GM18508 (cell line): ENCODE data around the gene POU2F3.
"Not testable (repeated sequence)": the region's sequence is repeated elsewhere in the genome, so short reads cannot be mapped to it uniquely, and the experiment has no call there.

Experiments
- ATAC-seq: cut with Tn5 transposase; IDR thresholded peaks from one replicate; pipeline ENCODE4 v1.9.1; 2021; ENCODE audit warnings: moderate number of reproducible peaks; ENCODE audit not compliant: insufficient read depth, unreplicated experiment

The POU2F3 gene

GRCh38 chr11:120244476-120245365, 4.8 kb downstream of the POU2F3 start:
- no peak for ATAC-seq

GRCh38 chr11:120245434-120245833, 5.5 kb downstream of the POU2F3 start:
- ATAC-seq: no peak

- ATAC-seq: peak; percentile 66
These were observed 8.8 kb downstream of the POU2F3 start for GRCh38 chr11:120248551-120249278.

GRCh38 chr11:120249279-120250262, 9.6 kb downstream of the POU2F3 start:
- no peak for ATAC-seq

GRCh38 chr11:120253377-120253776, 13.4 kb downstream of the POU2F3 start:
- ATAC-seq: not testable (repeated sequence)

- ATAC-seq: no peak
These were observed 15.0 kb downstream of the POU2F3 start for GRCh38 chr11:120254788-120255518.

- no peak for ATAC-seq
These were observed 15.6 kb downstream of the POU2F3 start for GRCh38 chr11:120255519-120255866.

GRCh38 chr11:120256178-120256577, 16.2 kb downstream of the POU2F3 start:
- no peak for ATAC-seq

GRCh38 chr11:120256779-120257178, 16.8 kb downstream of the POU2F3 start:
- no peak for ATAC-seq

GRCh38 chr11:120257346-120257745, 17.4 kb downstream of the POU2F3 start:
- ATAC-seq: no peak

- no peak for ATAC-seq
These were observed 18.7 kb downstream of the POU2F3 start for GRCh38 chr11:120258661-120259060.

- no peak for ATAC-seq
These were observed 19.3 kb downstream of the POU2F3 start for GRCh38 chr11:120259241-120259640.

GRCh38 chr11:120259988-120260565, 20.1 kb downstream of the POU2F3 start:
- no peak for ATAC-seq

GRCh38 chr11:120260616-120261015, 20.7 kb downstream of the POU2F3 start:
- ATAC-seq: no peak

- no peak for ATAC-seq
These were observed 21.4 kb downstream of the POU2F3 start for GRCh38 chr11:120261321-120261720.

GRCh38 chr11:120261931-120262330, 22.0 kb downstream of the POU2F3 start:
- no peak for ATAC-seq

- ATAC-seq: no peak
These were observed 27.4 kb downstream of the POU2F3 start for GRCh38 chr11:120267319-120267718.

- ATAC-seq: no peak
These were observed 28.7 kb downstream of the POU2F3 start for GRCh38 chr11:120268686-120269085.

GRCh38 chr11:120270386-120270785, 30.4 kb downstream of the POU2F3 start:
- no peak for ATAC-seq
